Fibroblast of skin of right biceps (primary cell): ENCODE measurements around the gene ARFRP1.
A peak's percentile ranks its signal among the peaks of the same experiment; 100 is the strongest.

Experiments used
- DNase-seq: peaks from one replicate; pipeline ENCODE4 v3.0.0-alpha.2; 2013

The ARFRP1 gene

GRCh38 chr20:63690003-63690897, 17.5 kb downstream of the ARFRP1 start:
- DNase-seq, result no peak

GRCh38 chr20:63689046-63690002, 18.5 kb downstream of the ARFRP1 start:
- no peak for DNase-seq

- DNase-seq, result no peak
Measured at GRCh38 chr20:63688228-63689045, 19.3 kb downstream of the ARFRP1 start.

- DNase-seq, result no peak
Measured at GRCh38 chr20:63687419-63688178, 20.2 kb downstream of the ARFRP1 start.

GRCh38 chr20:63686492-63687321, 21.1 kb downstream of the ARFRP1 start:
- peak; percentile 72 for DNase-seq

- no peak for DNase-seq
Measured at GRCh38 chr20:63686094-63686491, 21.7 kb downstream of the ARFRP1 start.

GRCh38 chr20:63685269-63686026, 22.3 kb downstream of the ARFRP1 start:
- no peak for DNase-seq

GRCh38 chr20:63682384-63683139, 25.2 kb downstream of the ARFRP1 start:
- DNase-seq, result peak; percentile 98

GRCh38 chr20:63681609-63682142, 26.1 kb downstream of the ARFRP1 start:
- no peak for DNase-seq

- DNase-seq, result no peak
Measured at GRCh38 chr20:63680857-63681608, 26.7 kb downstream of the ARFRP1 start.

- DNase-seq, result no peak
Measured at GRCh38 chr20:63680427-63680826, 27.3 kb downstream of the ARFRP1 start.

GRCh38 chr20:63679799-63680305, 27.9 kb downstream of the ARFRP1 start:
- no peak for DNase-seq

- DNase-seq, result no peak
Measured at GRCh38 chr20:63678667-63679465, 28.9 kb downstream of the ARFRP1 start.

GRCh38 chr20:63678071-63678470, 29.7 kb downstream of the ARFRP1 start:
- DNase-seq, result no peak

- no peak for DNase-seq
Measured at GRCh38 chr20:63675681-63676368, 32.0 kb downstream of the ARFRP1 start.

GRCh38 chr20:63673951-63674350, 33.8 kb downstream of the ARFRP1 start:
- DNase-seq, result no peak

- DNase-seq, result no peak
Measured at GRCh38 chr20:63672666-63673065, 35.1 kb downstream of the ARFRP1 start.
